ENCODE data around the gene IFNK. TPM values are rescaled to one million over a fixed set of nuclear protein-coding genes. Genes with fewer than 3 reads are reported as not detected.

IFNK gene
- polyA plus RNA-seq, 2 of the 4 experiments (the other 2 are of a cell fraction) = not detected

GRCh38 chr9:27549196-27549755 lies 25.2 kb downstream of the IFNK start:
- no peak for FAIRE-seq
- no peak overlapping the region for H3K4me3 ChIP-seq
- ChIA-PET POLR2A (no interaction called here), CTCF (interaction anchor here (0.6 to 8.5 kb wide), 19 partner anchors 11 to 446 kb away, joined by 3 to 139 read pairs (median 5); partner anchors contain the start of gene MOB3B)
- ATAC-seq = no peak
- no peaks in the 10 kb centered on the region for H3K9me3 ChIP-seq
- H3K4me1 ChIP-seq = 0 out of 3 replicates have a peak, but pooled peaks cover 4% of the 10 kb centered on the region
- TF ChIP-seq, protein P1, sequence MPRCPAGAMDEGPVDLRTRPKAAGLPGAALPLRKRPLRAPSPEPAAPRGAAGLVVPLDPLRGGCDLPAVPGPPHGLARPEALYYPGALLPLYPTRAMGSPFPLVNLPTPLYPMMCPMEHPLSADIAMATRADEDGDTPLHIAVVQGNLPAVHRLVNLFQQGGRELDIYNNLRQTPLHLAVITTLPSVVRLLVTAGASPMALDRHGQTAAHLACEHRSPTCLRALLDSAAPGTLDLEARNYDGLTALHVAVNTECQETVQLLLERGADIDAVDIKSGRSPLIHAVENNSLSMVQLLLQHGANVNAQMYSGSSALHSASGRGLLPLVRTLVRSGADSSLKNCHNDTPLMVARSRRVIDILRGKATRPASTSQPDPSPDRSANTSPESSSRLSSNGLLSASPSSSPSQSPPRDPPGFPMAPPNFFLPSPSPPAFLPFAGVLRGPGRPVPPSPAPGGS (IDR thresholded peaks at IDR 0.05) = no peak
- TF ChIP-seq ATOH8 (CRISPR knock-in tag; IDR thresholded peaks at IDR 0.05; ENCODE audit: low read depth) (no peak), MYC (IDR thresholded peaks at IDR 0.05; ENCODE audit: borderline replicate concordance, low read length) (no peak), HDAC2 (IDR thresholded peaks at IDR 0.05) (no peak), NFE2L2 (conservative IDR thresholded peaks at IDR 0.05; ENCODE audit: low read length) (no peak), NR3C1 (IDR thresholded peaks at IDR 0.05) (no peak), PHF8 (IDR thresholded peaks at IDR 0.05; ENCODE audit: borderline replicate concordance, low read depth) (no peak), POLR2AphosphoS2 (conservative IDR thresholded peaks at IDR 0.05; ENCODE audit: low read length) (no peak), EHF (CRISPR knock-in tag; IDR thresholded peaks at IDR 0.05) (no peak), ZNF302 (CRISPR knock-in tag; IDR thresholded peaks at IDR 0.05) (no peak), CBX2 (IDR thresholded peaks at IDR 0.05; ENCODE audit: borderline replicate concordance, low read depth) (no peak), ZFP36 (IDR thresholded peaks at IDR 0.05; ENCODE audit: borderline replicate concordance, partially characterized antibody) (no peak), ZSCAN20 (CRISPR knock-in tag; IDR thresholded peaks at IDR 0.05) (no peak), MAFK (IDR thresholded peaks at IDR 0.05; ENCODE audit: partially characterized antibody) (no peak)
- TF ChIP-seq, protein P2, sequence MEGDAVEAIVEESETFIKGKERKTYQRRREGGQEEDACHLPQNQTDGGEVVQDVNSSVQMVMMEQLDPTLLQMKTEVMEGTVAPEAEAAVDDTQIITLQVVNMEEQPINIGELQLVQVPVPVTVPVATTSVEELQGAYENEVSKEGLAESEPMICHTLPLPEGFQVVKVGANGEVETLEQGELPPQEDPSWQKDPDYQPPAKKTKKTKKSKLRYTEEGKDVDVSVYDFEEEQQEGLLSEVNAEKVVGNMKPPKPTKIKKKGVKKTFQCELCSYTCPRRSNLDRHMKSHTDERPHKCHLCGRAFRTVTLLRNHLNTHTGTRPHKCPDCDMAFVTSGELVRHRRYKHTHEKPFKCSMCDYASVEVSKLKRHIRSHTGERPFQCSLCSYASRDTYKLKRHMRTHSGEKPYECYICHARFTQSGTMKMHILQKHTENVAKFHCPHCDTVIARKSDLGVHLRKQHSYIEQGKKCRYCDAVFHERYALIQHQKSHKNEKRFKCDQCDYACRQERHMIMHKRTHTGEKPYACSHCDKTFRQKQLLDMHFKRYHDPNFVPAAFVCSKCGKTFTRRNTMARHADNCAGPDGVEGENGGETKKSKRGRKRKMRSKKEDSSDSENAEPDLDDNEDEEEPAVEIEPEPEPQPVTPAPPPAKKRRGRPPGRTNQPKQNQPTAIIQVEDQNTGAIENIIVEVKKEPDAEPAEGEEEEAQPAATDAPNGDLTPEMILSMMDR (IDR thresholded peaks at IDR 0.05) = no peak
- no peak overlapping the region for H3K4me2 ChIP-seq
- DNase-seq (ENCODE audit: low read depth in 1 of 2, low spot score in 1 of 2) = no peak
- no peak overlapping the region for H3K27ac ChIP-seq
- 90% methylated on average over 4 of the region's 4 CpGs for WGBS (ENCODE audit: missing lambda C conversion rate)

DNA sequence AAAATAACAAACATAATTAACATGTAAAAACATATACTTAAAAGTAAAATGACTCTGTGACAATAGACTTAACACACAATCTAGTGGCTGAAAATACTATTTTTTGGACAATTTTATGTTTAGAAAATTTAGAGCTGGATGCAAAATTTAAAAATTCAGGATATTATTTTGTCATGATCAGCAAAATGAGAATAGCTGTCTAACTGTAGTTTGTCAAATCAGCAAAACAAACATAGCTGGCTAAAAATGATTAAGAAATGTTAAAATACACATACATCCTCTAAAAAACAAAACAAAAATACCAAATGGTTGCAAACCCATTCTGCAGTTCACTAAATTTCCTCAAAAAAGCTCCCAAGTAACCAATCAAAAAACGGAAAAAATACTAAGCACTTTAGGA lies 30.6 kb downstream of the IFNK start:
- Histone ChIP-seq H3K4me3 (no peak overlapping the region), H3K4me2 (no peak overlapping the region), H3K4me1 (no peaks in the 10 kb centered on the region), H3K9me3 (no peaks in the 10 kb centered on the region), H3K27ac (no peak overlapping the region)
- ChIA-PET POLR2A (no interaction called here), CTCF (interaction anchor here (0.7 to 1.2 kb wide), 3 partner anchors 25 to 240 kb away, joined by 3 to 5 read pairs (median 3); partner anchors contain the start of gene MOB3B)
- ATAC-seq (no peak), FAIRE-seq (no peak), DNase-seq (ENCODE audit: low read depth in 1 of 2, low spot score in 1 of 2) (no peak)
- 91% methylated on average over 1 of the region's 1 CpG for WGBS (ENCODE audit: missing lambda C conversion rate)
- peak; percentile 84 for TF ChIP-seq MAFK (IDR thresholded peaks at IDR 0.05; ENCODE audit: partially characterized antibody)
- TF ChIP-seq HEYL (CRISPR knock-in tag; IDR thresholded peaks at IDR 0.05) = no peak

GRCh38 chr9:27556470-27556869 lies 32.4 kb downstream of the IFNK start:
- Histone ChIP-seq H3K9me3 (no peaks in the 10 kb centered on the region), H3K4me2 (no peak overlapping the region), H3K4me3 (no peak overlapping the region), H3K4me1 (no peaks in the 10 kb centered on the region), H3K27ac (no peak overlapping the region)
- 84% methylated on average over 8 of the region's 8 CpGs for WGBS (ENCODE audit: missing lambda C conversion rate)
- no peak for ATAC-seq
- POLR2A ChIA-PET = no interaction called here
- CTCF ChIA-PET = interaction anchor here (0.8 to 1.9 kb wide), 2 partner anchors 9 to 223 kb away, joined by 3 to 4 read pairs; no protein-coding TSS in a partner anchor
- FAIRE-seq = no peak
- no peak for DNase-seq (ENCODE audit: low read depth in 1 of 2, low spot score in 1 of 2)
- TF ChIP-seq BHLHE40 (IDR thresholded peaks at IDR 0.05; ENCODE audit: low read depth, low read length) = no peak
- no peak for TF ChIP-seq MAZ (IDR thresholded peaks at IDR 0.05; ENCODE audit: borderline replicate concordance, low read depth, low read length)
- TF ChIP-seq ZNF302 (CRISPR knock-in tag; IDR thresholded peaks at IDR 0.05) = no peak
- TF ChIP-seq E2F6 (IDR thresholded peaks at IDR 0.05; ENCODE audit: borderline replicate concordance, low read depth) = no peak
- no peak for TF ChIP-seq ZFP36 (IDR thresholded peaks at IDR 0.05; ENCODE audit: borderline replicate concordance, partially characterized antibody)
- no peak for TF ChIP-seq PHF8 (IDR thresholded peaks at IDR 0.05; ENCODE audit: borderline replicate concordance, low read depth)
- TF ChIP-seq HDAC2 (IDR thresholded peaks at IDR 0.05) = no peak
- TF ChIP-seq, protein P3, sequence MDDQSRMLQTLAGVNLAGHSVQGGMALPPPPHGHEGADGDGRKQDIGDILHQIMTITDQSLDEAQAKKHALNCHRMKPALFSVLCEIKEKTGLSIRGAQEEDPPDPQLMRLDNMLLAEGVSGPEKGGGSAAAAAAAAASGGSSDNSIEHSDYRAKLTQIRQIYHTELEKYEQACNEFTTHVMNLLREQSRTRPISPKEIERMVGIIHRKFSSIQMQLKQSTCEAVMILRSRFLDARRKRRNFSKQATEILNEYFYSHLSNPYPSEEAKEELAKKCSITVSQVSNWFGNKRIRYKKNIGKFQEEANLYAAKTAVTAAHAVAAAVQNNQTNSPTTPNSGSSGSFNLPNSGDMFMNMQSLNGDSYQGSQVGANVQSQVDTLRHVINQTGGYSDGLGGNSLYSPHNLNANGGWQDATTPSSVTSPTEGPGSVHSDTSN (IDR thresholded peaks at IDR 0.05) = no peak
- no peak for TF ChIP-seq REST (IDR thresholded peaks at IDR 0.05)
- no peak for TF ChIP-seq EHF (CRISPR knock-in tag; IDR thresholded peaks at IDR 0.05)
- TF ChIP-seq JUNB (IDR thresholded peaks at IDR 0.05) = no peak
- TF ChIP-seq HOXA7 (CRISPR knock-in tag; IDR thresholded peaks at IDR 0.05) = no peak
- TF ChIP-seq RFX5 (IDR thresholded peaks at IDR 0.05) = no peak
